ENCODE measurements around the gene ZBTB40. TPM values are rescaled to one million over a fixed set of nuclear protein-coding genes. Genes with fewer than 3 reads are reported as not detected.

ZBTB40 gene
- total RNA-seq, 1 experiment from 2014 or later: 16.3 TPM

- H3K79me2 ChIP-seq (ENCODE audit: insufficient read depth, low read length): no peaks in the 10 kb centered on the region
- no peak overlapping the region for H3K56ac ChIP-seq (ENCODE audit: insufficient read length, low read depth, low read length)
- no peak overlapping the region for H3K27ac ChIP-seq (ENCODE audit: insufficient read length, low read depth, low read length)
- no peak overlapping the region for H4K5ac ChIP-seq (ENCODE audit: insufficient read length, low read depth, low read length)
- H3K27me3 ChIP-seq (ENCODE audit: insufficient read depth, low read length): no peaks in the 10 kb centered on the region
- no peak for TF ChIP-seq CTCF (conservative IDR thresholded peaks at IDR 0.05)
- Mint-ChIP-seq H3K9me3 (no peaks in the 10 kb centered on the region), H3K27me3 (ENCODE audit: low read depth) (peaks cover 20% of the 10 kb centered on the region), H3K36me3 (ENCODE audit: insufficient read depth in 1 of 3, low read depth in 3 of 3) (no peaks in the 10 kb centered on the region; a peak in 1 of 7 replicates), H3K4me1 (peaks cover 21 to 63% of the 10 kb centered on the region in 2 experiments), H3K27ac (no peak overlapping the region; a peak in 1 of 7 replicates), H3K4me3 (no peak overlapping the region)
- H3K9me3 ChIP-seq (ENCODE audit: control insufficient read depth, low read depth, low read length): no peaks in the 10 kb centered on the region
- no peak overlapping the region for H2BK20ac ChIP-seq (ENCODE audit: low read depth, low read length, poor library complexity, severe bottlenecking)
- no peak overlapping the region for H3K23ac ChIP-seq (ENCODE audit: insufficient read length, low read depth, low read length)
- H2BK120ac ChIP-seq (ENCODE audit: low read depth, low read length, poor library complexity, severe bottlenecking): no peak overlapping the region
- no peak overlapping the region for H3K9ac ChIP-seq (ENCODE audit: extremely low read depth, insufficient read length, low read length)
- no peak overlapping the region for H4K91ac ChIP-seq (ENCODE audit: insufficient read length, low read depth, low read length)
- no peak overlapping the region for H4K8ac ChIP-seq (replicated peaks; ENCODE audit: insufficient read length, low read depth, low read length)
- H2AK5ac ChIP-seq (ENCODE audit: insufficient read length, low read length): no peak overlapping the region
- peaks cover 7% of the 10 kb centered on the region; the same call in 1 of the 2 replicates for H3K4me1 ChIP-seq (ENCODE audit: insufficient read depth, low read length)
- no peak overlapping the region for H3K18ac ChIP-seq (ENCODE audit: insufficient read length, low read depth, low read length)
- H3K79me1 ChIP-seq (ENCODE audit: insufficient read depth, low read depth, low read length, poor library complexity, severe bottlenecking): no peaks in the 10 kb centered on the region
- no peak overlapping the region for H2BK5ac ChIP-seq (ENCODE audit: insufficient read length, low read length)
- peaks cover 2% of the 10 kb centered on the region for H4K20me1 ChIP-seq (ENCODE audit: control insufficient read depth, insufficient read depth, insufficient read length)
- WGBS (ENCODE audit: extremely low coverage, insufficient read length, low lambda C conversion rate): no CpG with 5 or more reads among the region's 11 CpGs
- H3K4me2 ChIP-seq (ENCODE audit: insufficient read depth, insufficient read length, low read length): no peak overlapping the region
- no peak overlapping the region for H2BK12ac ChIP-seq (ENCODE audit: insufficient read length, low read depth, low read length)
- no peak overlapping the region for H3K14ac ChIP-seq (ENCODE audit: insufficient read depth, low read length)
- H3K23me2 ChIP-seq (ENCODE audit: insufficient read length, low read depth, low read length, poor library complexity, severe bottlenecking): no peaks in the 10 kb centered on the region
- no peak overlapping the region for H3K4ac ChIP-seq (ENCODE audit: low read depth, low read length)
- H2AFZ ChIP-seq (ENCODE audit: low read length): no peak overlapping the region
- H2BK15ac ChIP-seq (ENCODE audit: low read depth, low read length): no peak overlapping the region
- no peak for DNase-seq
- H3T11ph ChIP-seq (ENCODE audit: low read length): no peak overlapping the region
These were observed 98.4 kb downstream of the ZBTB40 start for GRCh38 chr1:22550021-22550420.
